ENCODE data around the gene AAR2.

The AAR2 gene, protein sequence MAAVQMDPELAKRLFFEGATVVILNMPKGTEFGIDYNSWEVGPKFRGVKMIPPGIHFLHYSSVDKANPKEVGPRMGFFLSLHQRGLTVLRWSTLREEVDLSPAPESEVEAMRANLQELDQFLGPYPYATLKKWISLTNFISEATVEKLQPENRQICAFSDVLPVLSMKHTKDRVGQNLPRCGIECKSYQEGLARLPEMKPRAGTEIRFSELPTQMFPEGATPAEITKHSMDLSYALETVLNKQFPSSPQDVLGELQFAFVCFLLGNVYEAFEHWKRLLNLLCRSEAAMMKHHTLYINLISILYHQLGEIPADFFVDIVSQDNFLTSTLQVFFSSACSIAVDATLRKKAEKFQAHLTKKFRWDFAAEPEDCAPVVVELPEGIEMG

DNA sequence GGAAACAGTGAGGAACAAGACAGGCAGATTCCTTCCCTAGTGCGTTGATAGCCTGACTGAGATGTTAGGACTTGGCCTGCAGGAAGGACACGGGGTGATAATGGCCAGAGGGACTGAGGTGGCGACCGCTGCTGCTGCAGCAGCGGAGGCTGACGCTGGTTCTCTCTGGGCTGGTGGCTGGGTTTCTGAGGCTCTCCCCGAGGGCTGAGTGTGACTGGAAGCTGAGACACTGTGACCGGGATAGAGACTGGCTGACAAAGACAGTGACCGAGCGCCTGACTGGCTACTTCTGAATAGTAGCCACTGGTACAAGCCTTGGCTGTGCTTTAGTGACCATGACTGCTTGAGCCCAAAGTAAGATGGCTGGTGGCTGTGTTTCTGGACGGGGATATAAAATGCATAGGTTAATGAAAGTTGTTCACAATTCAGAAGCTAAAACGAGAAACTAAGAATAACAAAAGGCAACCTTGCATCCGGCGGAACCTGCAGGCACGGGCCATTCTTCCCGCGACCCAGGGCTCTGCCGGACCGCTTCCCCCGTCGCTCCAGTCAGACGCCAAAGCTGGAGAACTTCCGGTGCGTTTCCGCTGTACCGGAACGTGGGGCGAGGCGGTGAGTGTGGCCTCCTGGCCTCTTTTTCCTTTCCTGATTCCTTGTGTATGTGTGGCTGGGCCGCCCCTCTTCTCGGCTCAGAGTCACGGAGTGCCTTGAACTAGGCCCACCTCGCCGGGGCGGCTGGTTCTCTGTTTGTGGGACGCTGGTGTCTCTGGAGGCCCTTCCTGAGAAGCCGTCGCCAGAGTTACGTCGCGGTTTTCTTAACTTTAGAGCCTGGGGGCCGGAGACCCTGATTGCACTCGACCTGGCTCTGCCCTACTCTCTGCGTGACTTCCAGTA is at the start of gene AAR2:
AAR2 (plus strand) TSS at position 587 of the 894 bp plus-strand sequence. CDS start 3,391 bp downstream, outside the sequence.
- peak; percentile 77 for DNase-seq (ENCODE audit: low spot score)

DNA sequence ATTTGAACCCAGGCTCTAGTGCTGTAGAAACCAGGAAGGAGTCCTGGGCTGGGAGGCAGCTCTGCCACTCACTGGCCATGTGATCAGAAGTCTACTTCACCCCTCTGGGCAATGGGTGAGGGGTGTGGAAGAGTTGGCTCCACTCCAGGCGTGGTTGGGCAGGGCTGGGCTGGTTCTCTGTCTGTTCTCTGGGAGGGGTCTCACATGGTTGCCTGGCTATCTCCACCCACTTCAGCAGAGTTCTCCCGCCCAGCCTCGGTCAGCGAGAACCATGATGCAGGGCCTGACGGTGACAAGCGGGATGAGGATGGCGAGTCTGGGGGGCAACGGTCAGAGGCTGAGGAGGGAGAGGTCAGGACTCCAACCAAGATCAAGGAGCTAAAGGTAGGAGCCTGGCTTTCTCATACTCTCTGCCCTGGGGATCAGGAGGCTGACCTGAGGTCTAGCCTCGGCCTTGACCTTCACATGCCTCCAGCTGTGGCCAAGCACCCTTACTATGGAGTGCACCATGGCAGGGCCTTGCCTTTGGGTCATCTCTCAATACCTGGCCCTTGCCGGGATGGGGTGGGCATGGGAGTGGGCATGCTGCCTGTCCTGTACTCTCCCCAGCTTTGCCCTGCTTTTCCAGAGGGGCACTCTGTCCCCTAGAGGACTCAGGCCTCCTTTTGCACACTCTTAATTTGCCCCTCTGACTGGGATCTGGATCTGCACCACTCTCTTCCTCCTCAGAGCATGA is 42.1 kb upstream of the AAR2 start:
- DNase-seq (ENCODE audit: low spot score), result no peak
- TF ChIP-seq, protein P1, sequence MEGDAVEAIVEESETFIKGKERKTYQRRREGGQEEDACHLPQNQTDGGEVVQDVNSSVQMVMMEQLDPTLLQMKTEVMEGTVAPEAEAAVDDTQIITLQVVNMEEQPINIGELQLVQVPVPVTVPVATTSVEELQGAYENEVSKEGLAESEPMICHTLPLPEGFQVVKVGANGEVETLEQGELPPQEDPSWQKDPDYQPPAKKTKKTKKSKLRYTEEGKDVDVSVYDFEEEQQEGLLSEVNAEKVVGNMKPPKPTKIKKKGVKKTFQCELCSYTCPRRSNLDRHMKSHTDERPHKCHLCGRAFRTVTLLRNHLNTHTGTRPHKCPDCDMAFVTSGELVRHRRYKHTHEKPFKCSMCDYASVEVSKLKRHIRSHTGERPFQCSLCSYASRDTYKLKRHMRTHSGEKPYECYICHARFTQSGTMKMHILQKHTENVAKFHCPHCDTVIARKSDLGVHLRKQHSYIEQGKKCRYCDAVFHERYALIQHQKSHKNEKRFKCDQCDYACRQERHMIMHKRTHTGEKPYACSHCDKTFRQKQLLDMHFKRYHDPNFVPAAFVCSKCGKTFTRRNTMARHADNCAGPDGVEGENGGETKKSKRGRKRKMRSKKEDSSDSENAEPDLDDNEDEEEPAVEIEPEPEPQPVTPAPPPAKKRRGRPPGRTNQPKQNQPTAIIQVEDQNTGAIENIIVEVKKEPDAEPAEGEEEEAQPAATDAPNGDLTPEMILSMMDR (IDR thresholded peaks at IDR 0.05; ENCODE audit: extremely low read depth, missing control alignments), result no peak

More for the DNA sequence above, at the start of gene AAR2:
- TF ChIP-seq, protein P1 (IDR thresholded peaks at IDR 0.05; ENCODE audit: extremely low read depth, missing control alignments), result no peak

DNA sequence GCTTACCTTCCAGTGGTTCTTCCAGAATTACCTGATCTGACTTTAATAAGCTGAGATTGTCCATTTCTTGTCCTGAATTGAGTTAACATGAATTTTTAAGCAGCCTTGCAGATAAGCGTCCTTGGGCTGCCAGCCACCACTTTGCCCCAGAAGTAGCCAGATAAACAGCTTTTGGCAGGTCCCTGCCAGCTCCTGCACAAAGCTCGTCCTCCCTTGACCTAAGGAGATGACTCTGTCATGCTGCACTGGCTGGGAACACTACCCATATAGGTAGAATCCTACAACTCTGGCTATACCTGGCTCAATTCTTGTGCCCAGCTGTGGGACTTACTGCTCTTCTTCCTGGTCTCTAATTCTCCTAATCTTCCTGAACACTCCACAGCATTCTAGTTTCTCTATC is 39.6 kb upstream of the AAR2 start:
- no peak for DNase-seq (ENCODE audit: low spot score)

DNA sequence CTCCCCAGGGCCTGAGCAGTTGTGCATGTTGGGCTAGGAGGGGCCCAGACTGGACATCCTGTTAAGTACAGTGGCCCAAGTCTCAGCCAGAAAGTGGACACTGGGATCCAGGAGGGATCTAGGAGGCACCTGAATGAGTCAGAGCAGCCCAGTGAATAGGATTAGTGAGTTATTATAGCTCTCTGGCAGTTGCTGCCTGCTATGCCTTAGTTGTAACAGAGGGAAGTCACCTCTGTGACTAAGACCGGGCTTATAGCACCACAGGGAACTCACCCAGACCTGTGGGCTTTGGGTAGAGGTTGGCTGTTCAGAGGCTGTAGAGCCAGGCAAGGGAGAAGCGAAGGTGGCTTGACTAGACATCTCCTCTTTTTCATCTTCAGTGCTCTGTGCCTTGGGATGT is 39.0 kb upstream of the AAR2 start:
- no peak for DNase-seq (ENCODE audit: low spot score)
- TF ChIP-seq, protein P1 (IDR thresholded peaks at IDR 0.05; ENCODE audit: extremely low read depth, missing control alignments), result no peak

More for the DNA sequence above, 39.6 kb upstream of the AAR2 start:
- TF ChIP-seq, protein P1 (IDR thresholded peaks at IDR 0.05; ENCODE audit: extremely low read depth, missing control alignments), result no peak

DNA sequence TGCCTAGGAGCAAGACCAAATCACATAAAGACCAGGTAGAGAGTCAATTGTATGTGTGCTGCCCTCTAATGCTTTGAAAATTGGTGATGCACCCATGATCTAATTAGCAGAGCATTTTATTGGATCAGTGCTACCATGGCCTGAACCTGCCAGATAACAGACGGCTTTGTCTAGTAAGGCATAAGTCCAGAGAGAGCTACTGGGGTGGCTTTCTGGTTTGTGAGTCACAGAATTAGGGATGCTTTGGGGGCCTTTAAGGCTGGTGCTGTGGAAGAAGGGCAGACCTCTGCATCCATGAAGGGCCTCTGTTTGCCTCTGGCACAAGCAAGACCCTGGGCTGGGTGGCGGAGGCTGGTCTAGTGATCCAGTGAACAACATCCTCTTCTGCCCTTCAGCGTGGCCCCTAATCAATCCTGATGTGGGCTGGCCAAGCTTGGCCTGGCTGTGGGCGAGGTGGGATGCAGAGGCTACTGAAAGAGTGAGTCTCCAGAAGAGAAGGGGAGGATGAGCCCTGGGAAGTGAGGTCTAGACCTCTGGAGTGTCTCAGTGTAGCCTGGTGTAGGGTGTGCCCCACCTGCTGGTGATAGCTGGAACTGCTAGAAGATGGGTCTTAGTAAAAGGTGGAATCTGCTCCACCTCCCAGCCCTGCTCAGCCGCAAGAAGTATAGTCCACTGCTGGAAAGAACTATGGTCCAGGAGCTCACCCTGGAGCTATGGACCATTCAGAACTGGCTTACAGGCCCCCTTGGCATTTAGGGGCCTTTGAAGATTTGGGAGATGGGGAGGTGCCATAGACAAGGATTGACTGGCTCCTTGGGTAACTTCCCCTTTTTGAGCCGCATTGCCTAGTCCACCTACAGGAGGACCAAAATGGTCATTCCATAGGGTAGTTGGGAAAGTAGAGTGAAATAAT is 36.7 kb upstream of the AAR2 start:
- TF ChIP-seq, protein P1 (IDR thresholded peaks at IDR 0.05; ENCODE audit: extremely low read depth, missing control alignments), result peak; percentile 86
- peak; percentile 80 for DNase-seq (ENCODE audit: low spot score)

DNA sequence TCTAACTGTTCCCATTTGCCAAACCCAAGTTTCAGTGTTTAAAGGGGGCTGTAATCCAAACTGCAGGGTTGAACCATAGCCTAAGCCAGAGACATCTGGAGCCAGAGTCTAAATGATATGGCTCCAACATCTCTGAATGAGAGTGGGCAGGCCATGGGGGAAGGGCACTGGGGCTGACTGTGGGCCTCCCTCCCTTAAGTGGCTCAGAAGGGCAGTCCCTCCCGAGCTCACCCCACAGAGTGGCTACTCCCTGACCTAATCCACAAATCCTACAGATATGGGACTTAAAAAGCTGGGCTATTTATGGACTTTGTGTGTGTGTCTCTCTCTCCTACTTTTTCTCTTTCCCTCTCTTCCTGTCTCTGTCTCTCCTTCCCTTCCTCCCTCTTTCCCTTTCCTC is 35.8 kb upstream of the AAR2 start:
- DNase-seq (ENCODE audit: low spot score), result no peak
- TF ChIP-seq, protein P1 (IDR thresholded peaks at IDR 0.05; ENCODE audit: extremely low read depth, missing control alignments), result no peak
